DND-41 (cell line): ENCODE data around the gene ID3.

Source experiments
- EZH2 ChIP-seq: IDR thresholded peaks from 3 replicates; pipeline ENCODE4 v1.6.1; 2012; ENCODE audit warnings: borderline replicate concordance, low read depth, mild to moderate bottlenecking, moderate library complexity, low read length, inconsistent platforms; ENCODE audit not compliant: severe bottlenecking
- TF ChIP-seq, protein P1 (sequence below): IDR thresholded peaks from 2 replicates; pipeline ENCODE4 v1.5.1; 2012; ENCODE audit warnings: borderline replicate concordance, low read length, moderate library complexity, mild to moderate bottlenecking; ENCODE audit not compliant: poor library complexity, severe bottlenecking; ENCODE audit errors: extremely low read depth

- TF ChIP-seq, protein P1, sequence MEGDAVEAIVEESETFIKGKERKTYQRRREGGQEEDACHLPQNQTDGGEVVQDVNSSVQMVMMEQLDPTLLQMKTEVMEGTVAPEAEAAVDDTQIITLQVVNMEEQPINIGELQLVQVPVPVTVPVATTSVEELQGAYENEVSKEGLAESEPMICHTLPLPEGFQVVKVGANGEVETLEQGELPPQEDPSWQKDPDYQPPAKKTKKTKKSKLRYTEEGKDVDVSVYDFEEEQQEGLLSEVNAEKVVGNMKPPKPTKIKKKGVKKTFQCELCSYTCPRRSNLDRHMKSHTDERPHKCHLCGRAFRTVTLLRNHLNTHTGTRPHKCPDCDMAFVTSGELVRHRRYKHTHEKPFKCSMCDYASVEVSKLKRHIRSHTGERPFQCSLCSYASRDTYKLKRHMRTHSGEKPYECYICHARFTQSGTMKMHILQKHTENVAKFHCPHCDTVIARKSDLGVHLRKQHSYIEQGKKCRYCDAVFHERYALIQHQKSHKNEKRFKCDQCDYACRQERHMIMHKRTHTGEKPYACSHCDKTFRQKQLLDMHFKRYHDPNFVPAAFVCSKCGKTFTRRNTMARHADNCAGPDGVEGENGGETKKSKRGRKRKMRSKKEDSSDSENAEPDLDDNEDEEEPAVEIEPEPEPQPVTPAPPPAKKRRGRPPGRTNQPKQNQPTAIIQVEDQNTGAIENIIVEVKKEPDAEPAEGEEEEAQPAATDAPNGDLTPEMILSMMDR = no peak
- no peak for TF ChIP-seq EZH2
These were observed 5.8 kb downstream of the ID3 start for GRCh38 chr1:23553231-23554126.
